ENCODE results near the gene CHRM1.
"Not testable (repeated sequence)": the region's sequence is repeated elsewhere in the genome, so short reads cannot be mapped to it uniquely, and the experiment has no call there.

Gene CHRM1

DNA sequence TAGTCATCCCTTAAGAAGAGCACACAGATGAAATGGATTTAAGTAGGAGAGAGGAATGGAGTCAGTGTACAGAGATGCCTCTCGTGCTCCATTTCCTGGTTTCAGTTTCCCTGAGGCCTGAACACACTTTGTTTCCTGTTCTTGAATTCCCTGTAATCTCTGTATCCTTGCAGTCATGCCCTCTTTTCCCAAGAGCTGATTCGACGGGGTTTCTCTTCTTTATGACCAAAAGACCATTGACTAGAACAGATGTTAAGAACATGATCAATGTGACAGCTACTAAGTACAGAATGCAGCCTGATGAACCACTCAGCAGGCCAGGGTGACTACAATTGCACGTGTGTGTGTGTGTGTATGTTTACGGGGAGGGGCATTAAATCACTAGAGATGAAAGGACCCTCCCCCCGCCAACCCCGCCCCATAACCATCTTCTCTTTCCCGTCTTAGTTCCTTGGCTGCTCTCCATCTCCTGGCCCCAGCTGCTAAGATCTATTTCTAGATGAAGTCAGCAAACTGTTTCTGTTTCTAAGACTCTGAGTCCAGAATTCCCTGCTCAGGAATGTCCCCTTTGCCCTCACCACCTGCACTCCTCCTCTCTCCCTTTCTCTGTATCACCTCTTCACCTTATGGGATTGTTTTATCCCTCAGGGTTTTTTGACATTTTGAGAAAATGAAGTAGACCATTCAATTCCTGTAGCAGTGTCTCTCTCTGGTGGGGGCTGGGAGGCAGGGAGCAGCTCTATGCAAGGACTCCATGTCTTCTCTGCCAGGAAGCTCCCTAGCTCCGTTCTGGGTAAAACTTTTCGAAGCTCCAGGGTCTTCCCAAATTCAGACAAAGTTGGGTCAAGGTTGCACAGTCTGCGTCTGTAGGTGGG is 37.6 kb upstream of the CHRM1 start:
- no peaks in the 10 kb centered on the region for H3K4me1 ChIP-seq
- no peaks in the 10 kb centered on the region for H3K9me3 ChIP-seq
- DNase-seq: no peak
- no peaks in the 10 kb centered on the region for H3K27me3 ChIP-seq
- TF ChIP-seq, protein P1, sequence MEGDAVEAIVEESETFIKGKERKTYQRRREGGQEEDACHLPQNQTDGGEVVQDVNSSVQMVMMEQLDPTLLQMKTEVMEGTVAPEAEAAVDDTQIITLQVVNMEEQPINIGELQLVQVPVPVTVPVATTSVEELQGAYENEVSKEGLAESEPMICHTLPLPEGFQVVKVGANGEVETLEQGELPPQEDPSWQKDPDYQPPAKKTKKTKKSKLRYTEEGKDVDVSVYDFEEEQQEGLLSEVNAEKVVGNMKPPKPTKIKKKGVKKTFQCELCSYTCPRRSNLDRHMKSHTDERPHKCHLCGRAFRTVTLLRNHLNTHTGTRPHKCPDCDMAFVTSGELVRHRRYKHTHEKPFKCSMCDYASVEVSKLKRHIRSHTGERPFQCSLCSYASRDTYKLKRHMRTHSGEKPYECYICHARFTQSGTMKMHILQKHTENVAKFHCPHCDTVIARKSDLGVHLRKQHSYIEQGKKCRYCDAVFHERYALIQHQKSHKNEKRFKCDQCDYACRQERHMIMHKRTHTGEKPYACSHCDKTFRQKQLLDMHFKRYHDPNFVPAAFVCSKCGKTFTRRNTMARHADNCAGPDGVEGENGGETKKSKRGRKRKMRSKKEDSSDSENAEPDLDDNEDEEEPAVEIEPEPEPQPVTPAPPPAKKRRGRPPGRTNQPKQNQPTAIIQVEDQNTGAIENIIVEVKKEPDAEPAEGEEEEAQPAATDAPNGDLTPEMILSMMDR (IDR thresholded peaks at IDR 0.05; ENCODE audit: low read depth, low read length): no peak
- no peaks in the 10 kb centered on the region for H3K36me3 ChIP-seq
- H3K4me3 ChIP-seq (ENCODE audit: low read depth, low read length): no peak overlapping the region

- no peaks in the 10 kb centered on the region for H3K9me3 ChIP-seq
- DNase-seq: no peak
- TF ChIP-seq, protein P1 (IDR thresholded peaks at IDR 0.05; ENCODE audit: low read depth, low read length): no peak
- H3K36me3 ChIP-seq: no peaks in the 10 kb centered on the region
- no peaks in the 10 kb centered on the region for H3K4me1 ChIP-seq
- H3K27me3 ChIP-seq: no peaks in the 10 kb centered on the region
- H3K4me3 ChIP-seq (ENCODE audit: low read depth, low read length): no peak overlapping the region
Observed at GRCh38 chr11:62957147-62957546, 36.0 kb upstream of the CHRM1 start.

- H3K4me1 ChIP-seq: no peaks in the 10 kb centered on the region
- no peak overlapping the region for H3K4me3 ChIP-seq (ENCODE audit: low read depth, low read length)
- H3K36me3 ChIP-seq: no peaks in the 10 kb centered on the region
- no peaks in the 10 kb centered on the region for H3K27me3 ChIP-seq
- TF ChIP-seq, protein P1 (IDR thresholded peaks at IDR 0.05; ENCODE audit: low read depth, low read length): no peak
- no peaks in the 10 kb centered on the region for H3K9me3 ChIP-seq
- DNase-seq: no peak
Observed at GRCh38 chr11:62954478-62954877, 33.3 kb upstream of the CHRM1 start.

DNA sequence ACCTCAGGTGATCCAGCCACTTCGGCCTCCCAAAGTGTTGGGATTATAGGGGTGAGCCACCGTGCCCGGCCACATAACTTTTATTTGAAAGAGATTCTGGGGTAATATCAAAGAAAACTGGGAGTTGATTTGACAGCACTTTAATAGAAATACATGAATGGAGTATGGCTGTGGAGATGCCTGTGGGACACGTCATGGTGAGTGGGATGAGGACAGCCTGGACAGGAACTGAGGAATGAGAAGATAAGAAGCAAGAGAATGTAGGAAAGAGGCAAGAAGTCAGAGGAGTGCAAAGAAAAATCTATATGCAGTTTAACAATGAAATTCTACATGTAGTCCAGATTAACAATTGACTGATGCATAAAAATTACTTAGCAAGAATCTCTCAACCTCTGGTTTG is 32.6 kb upstream of the CHRM1 start:
- no peak for DNase-seq
- Histone ChIP-seq H3K27me3 (no peaks in the 10 kb centered on the region), H3K4me1 (no peaks in the 10 kb centered on the region), H3K4me3 (ENCODE audit: low read depth, low read length) (no peak overlapping the region), H3K36me3 (no peaks in the 10 kb centered on the region), H3K9me3 (no peaks in the 10 kb centered on the region)
- TF ChIP-seq, protein P1 (IDR thresholded peaks at IDR 0.05; ENCODE audit: low read depth, low read length): no peak

- H3K4me3 ChIP-seq (ENCODE audit: low read depth, low read length): no peak overlapping the region
- no peaks in the 10 kb centered on the region for H3K9me3 ChIP-seq
- H3K36me3 ChIP-seq: no peaks in the 10 kb centered on the region
- no peaks in the 10 kb centered on the region for H3K4me1 ChIP-seq
- H3K27me3 ChIP-seq: no peaks in the 10 kb centered on the region
- no peak for DNase-seq
- TF ChIP-seq, protein P1 (IDR thresholded peaks at IDR 0.05; ENCODE audit: low read depth, low read length): no peak
Observed at GRCh38 chr11:62948765-62949320, 27.7 kb upstream of the CHRM1 start.

GRCh38 chr11:62945538-62945937 is 24.4 kb upstream of the CHRM1 start:
- not testable (repeated sequence) for H3K27me3 ChIP-seq; DNase-seq; H3K9me3 ChIP-seq; H3K4me3 ChIP-seq (ENCODE audit: low read depth, low read length); H3K36me3 ChIP-seq; H3K4me1 ChIP-seq

DNA sequence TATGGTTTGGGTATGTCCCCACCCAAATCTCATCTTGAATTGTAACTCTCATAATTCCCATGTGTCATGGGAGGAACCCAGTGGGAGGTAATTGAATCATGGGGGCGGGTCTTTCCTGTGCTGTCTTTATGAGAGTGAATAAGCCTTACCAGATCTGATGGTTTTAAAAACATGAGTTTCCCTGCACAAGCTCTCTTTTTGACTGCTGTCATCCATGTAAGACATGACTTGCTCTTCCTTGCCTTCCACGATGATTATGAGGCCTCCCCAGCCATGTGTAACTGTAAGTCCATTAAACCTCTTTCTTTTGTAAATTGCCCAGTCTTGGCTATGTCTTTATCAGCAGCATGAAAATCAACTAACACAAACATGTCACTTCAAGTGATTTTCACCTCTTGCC is 16.4 kb upstream of the CHRM1 start:
- not testable (repeated sequence) for H3K9me3 ChIP-seq; H3K4me1 ChIP-seq; H3K27me3 ChIP-seq; H3K36me3 ChIP-seq; H3K4me3 ChIP-seq (ENCODE audit: low read depth, low read length); DNase-seq

Data from BE2C (cell line).